Skeletal muscle cell (primary cell): ENCODE data around the gene MAP3K5.
"Not testable (repeated sequence)": the region's sequence is repeated elsewhere in the genome, so short reads cannot be mapped to it uniquely, and the experiment has no call there.

Experiments
- DNase-seq: peaks from one replicate; pipeline ENCODE4 v3.0.0-alpha.2; 2010; ENCODE audit warnings: low read depth
- H3K4me3 ChIP-seq: 2 replicates; pipeline ENCODE4 v1.5.1; 2011; ENCODE audit warnings: low read depth, mild to moderate bottlenecking, control low read depth, low read length, moderate library complexity

The MAP3K5 gene

GRCh38 chr6:136729832-136730231, 62.4 kb downstream of the MAP3K5 start:
- no peak overlapping the region for H3K4me3 ChIP-seq
- DNase-seq = no peak

GRCh38 chr6:136728976-136729515, 63.2 kb downstream of the MAP3K5 start:
- no peak for DNase-seq
- H3K4me3 ChIP-seq = no peak overlapping the region

- no peak for DNase-seq
These were observed 64.0 kb downstream of the MAP3K5 start for GRCh38 chr6:136728033-136728939.

GRCh38 chr6:136726837-136727557, 65.3 kb downstream of the MAP3K5 start:
- no peak for DNase-seq
- no peak overlapping the region for H3K4me3 ChIP-seq

More at GRCh38 chr6:136728033-136728939, 64.0 kb downstream of the MAP3K5 start:
- no peak overlapping the region for H3K4me3 ChIP-seq

GRCh38 chr6:136725124-136725523, 67.2 kb downstream of the MAP3K5 start:
- no peak for DNase-seq
- H3K4me3 ChIP-seq = no peak overlapping the region

GRCh38 chr6:136723780-136724179, 68.5 kb downstream of the MAP3K5 start:
- no peak overlapping the region for H3K4me3 ChIP-seq
- no peak for DNase-seq

GRCh38 chr6:136721467-136721866, 70.8 kb downstream of the MAP3K5 start:
- H3K4me3 ChIP-seq = no peak overlapping the region
- DNase-seq = no peak

GRCh38 chr6:136720045-136720770, 72.1 kb downstream of the MAP3K5 start:
- DNase-seq = no peak
- no peak overlapping the region for H3K4me3 ChIP-seq

- DNase-seq = no peak
These were observed 72.8 kb downstream of the MAP3K5 start for GRCh38 chr6:136719280-136720044.

GRCh38 chr6:136718476-136718875, 73.8 kb downstream of the MAP3K5 start:
- DNase-seq = no peak
- H3K4me3 ChIP-seq = no peak overlapping the region

More at GRCh38 chr6:136719280-136720044, 72.8 kb downstream of the MAP3K5 start:
- H3K4me3 ChIP-seq = no peak overlapping the region

- no peak for DNase-seq
- H3K4me3 ChIP-seq = no peak overlapping the region
These were observed 74.6 kb downstream of the MAP3K5 start for GRCh38 chr6:136717716-136717990.

- H3K4me3 ChIP-seq = no peak overlapping the region
- no peak for DNase-seq
These were observed 75.2 kb downstream of the MAP3K5 start for GRCh38 chr6:136716917-136717715.

GRCh38 chr6:136712642-136713041, 79.6 kb downstream of the MAP3K5 start:
- DNase-seq, H3K4me3 ChIP-seq: not testable (repeated sequence)

- no peak for DNase-seq
- no peak overlapping the region for H3K4me3 ChIP-seq
These were observed 80.6 kb downstream of the MAP3K5 start for GRCh38 chr6:136711644-136712043.

- no peak for DNase-seq
These were observed 81.3 kb downstream of the MAP3K5 start for GRCh38 chr6:136710877-136711552.

GRCh38 chr6:136709429-136709828, 82.8 kb downstream of the MAP3K5 start:
- DNase-seq = no peak
- no peak overlapping the region for H3K4me3 ChIP-seq

More at GRCh38 chr6:136710877-136711552, 81.3 kb downstream of the MAP3K5 start:
- no peak overlapping the region for H3K4me3 ChIP-seq

GRCh38 chr6:136706430-136706829, 85.8 kb downstream of the MAP3K5 start:
- no peak for DNase-seq
- no peak overlapping the region for H3K4me3 ChIP-seq

- no peak overlapping the region for H3K4me3 ChIP-seq
- DNase-seq = no peak
These were observed 88.9 kb downstream of the MAP3K5 start for GRCh38 chr6:136703331-136703865.
